Neutrophil (primary cell): ENCODE data around the gene CKLF.
"Not testable (repeated sequence)": the region's sequence is repeated elsewhere in the genome, so short reads cannot be mapped to it uniquely, and the experiment has no call there.

ENCODE experiments used
- H3K27ac ChIP-seq: fragments of 200-600 bp; sonication (generic); 2 replicates; pipeline ENCODE4 v1.5.1; 2016; ENCODE audit warnings: mild to moderate bottlenecking, moderate library complexity
- H3K27me3 ChIP-seq: fragments of 200-600 bp; sonication (generic); 2 replicates; pipeline ENCODE4 v1.6.0; 2016; ENCODE audit warnings: mild to moderate bottlenecking
- H3K36me3 ChIP-seq: fragments of 200-600 bp; sonication (generic); 2 replicates; pipeline ENCODE4 v1.5.1; 2017
- H3K4me1 ChIP-seq, 2 experiments: fragments of 200-600 bp in 1 of 2; sonication (generic) in 1 of 2; 1 replicate in 1 of 2; 2 replicates in 1 of 2; pipeline versions ENCODE4 v1.5.1 to v1.6.1; 2013 to 2016; ENCODE audit warnings: low read depth in 1 of 2, low read length in 1 of 2, mild to moderate bottlenecking in 1 of 2, moderate library complexity in 1 of 2; ENCODE audit not compliant: control insufficient read depth in 1 of 2, insufficient read depth in 1 of 2
- H3K4me3 ChIP-seq, 2 experiments: fragments of 200-600 bp in 1 of 2; sonication (generic) in 1 of 2; 1 replicate in 1 of 2; 2 replicates in 1 of 2; pipeline ENCODE4 v1.5.1; 2013 to 2016; ENCODE audit warnings: low read depth in 1 of 2, low read length in 1 of 2, mild to moderate bottlenecking in 1 of 2, moderate library complexity in 1 of 2
- H3K9me3 ChIP-seq: fragments of 200-600 bp; sonication (generic); 2 replicates; pipeline ENCODE4 v1.5.1; 2016
- TF ChIP-seq, protein P1 (sequence below): fragments of 200-600 bp; sonication (generic); IDR thresholded peaks from 2 replicates; pipeline ENCODE4 v1.5.1; 2016; ENCODE audit warnings: antibody characterized with exemption

Gene CKLF

DNA sequence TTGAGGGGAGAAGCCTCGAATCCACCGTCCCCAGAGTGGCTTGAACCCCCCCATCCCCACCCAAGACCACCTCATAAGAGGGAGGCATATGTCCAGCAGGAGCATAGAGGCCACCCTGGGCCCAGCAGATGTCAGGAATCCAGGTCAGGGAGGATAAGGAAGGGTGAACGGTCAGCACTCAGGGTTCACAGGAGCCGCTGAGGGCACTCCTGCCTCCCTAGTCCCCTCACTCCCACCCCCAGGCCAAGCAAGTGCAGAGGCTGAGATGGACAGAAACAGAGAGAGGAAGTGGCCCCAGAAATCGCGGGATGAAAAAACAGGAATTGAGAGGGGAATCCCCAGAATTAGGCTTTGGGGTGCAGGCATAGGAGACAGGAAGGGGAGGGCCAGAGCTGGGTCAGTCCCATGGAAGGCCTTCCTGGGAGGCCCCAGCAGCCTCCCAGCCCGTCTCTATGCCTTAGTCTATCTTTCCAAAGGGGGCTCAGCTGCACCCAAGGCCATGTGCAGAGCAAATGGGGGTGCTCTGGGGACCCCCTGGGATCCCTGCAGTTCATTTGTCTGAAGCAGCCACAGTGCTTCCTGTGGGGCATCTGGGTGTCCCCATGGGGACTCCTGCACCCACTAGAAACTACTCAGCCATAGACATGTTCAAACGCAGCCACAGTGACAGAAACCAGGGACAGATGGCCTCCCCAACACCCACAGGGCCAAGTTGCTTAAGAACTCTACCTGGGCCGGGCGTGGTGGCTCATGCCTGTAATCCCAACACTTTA lies 53.8 kb downstream of the CKLF start:
- H3K4me3 ChIP-seq, result peak overlapping the region; percentile 66 to 89
- H3K27ac ChIP-seq, result peak overlapping the region; percentile 65
- peaks cover 34% of the 10 kb centered on the region for H3K36me3 ChIP-seq
- peaks cover 35% of the 10 kb centered on the region for H3K27me3 ChIP-seq
- H3K4me1 ChIP-seq, result peaks cover 26 to 34% of the 10 kb centered on the region in 2 experiments
- TF ChIP-seq, protein P1, sequence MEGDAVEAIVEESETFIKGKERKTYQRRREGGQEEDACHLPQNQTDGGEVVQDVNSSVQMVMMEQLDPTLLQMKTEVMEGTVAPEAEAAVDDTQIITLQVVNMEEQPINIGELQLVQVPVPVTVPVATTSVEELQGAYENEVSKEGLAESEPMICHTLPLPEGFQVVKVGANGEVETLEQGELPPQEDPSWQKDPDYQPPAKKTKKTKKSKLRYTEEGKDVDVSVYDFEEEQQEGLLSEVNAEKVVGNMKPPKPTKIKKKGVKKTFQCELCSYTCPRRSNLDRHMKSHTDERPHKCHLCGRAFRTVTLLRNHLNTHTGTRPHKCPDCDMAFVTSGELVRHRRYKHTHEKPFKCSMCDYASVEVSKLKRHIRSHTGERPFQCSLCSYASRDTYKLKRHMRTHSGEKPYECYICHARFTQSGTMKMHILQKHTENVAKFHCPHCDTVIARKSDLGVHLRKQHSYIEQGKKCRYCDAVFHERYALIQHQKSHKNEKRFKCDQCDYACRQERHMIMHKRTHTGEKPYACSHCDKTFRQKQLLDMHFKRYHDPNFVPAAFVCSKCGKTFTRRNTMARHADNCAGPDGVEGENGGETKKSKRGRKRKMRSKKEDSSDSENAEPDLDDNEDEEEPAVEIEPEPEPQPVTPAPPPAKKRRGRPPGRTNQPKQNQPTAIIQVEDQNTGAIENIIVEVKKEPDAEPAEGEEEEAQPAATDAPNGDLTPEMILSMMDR, result no peak
- no peaks in the 10 kb centered on the region for H3K9me3 ChIP-seq

DNA sequence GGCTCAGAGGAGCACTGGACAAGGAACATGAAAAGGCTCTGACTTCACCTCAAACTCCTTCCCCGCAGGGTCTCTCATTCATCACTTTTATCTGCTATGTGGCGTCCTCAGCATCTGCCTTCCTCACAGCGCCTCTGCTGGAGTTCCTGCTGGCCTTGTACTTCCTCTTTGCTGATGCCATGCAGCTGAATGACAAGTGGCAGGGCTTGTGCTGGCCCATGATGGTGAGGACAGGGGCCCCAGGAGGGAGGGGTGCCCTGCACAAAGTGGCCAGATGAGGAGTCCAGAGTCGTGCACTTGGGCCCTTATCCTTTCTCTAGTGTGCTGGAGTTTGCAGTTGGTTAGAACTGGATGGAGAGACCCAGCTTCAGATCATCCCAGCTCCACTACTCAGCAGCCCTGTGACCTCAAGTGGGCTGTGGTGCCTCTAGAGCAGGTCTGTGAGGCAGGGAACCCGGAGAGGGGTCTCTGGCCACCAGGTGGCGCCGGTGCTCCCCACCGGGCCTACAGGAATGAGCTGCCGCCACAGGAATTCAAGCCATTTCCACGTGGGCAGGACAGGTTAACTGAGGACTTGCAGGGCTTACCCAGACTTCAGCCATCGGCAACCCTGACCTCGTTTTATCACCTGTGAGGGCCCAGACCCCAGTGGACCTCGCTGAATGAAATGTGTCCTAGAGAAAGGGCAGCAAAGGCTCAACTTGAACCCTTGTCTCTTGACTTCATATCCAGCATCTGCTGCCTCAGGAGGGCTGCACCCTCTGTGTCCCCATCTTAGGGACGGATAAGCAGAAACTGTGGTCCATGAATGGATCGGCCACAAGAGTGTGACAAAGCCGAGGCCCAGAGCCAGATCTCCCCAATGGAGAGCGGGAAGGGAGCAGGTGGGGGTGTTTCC lies 56.1 kb downstream of the CKLF start:
- H3K4me1 ChIP-seq, result peaks cover 26 to 33% of the 10 kb centered on the region in 2 experiments
- peaks cover 57% of the 10 kb centered on the region for H3K36me3 ChIP-seq
- H3K27ac ChIP-seq, result peak overlapping the region; percentile 65
- H3K4me3 ChIP-seq, result no peak overlapping the region
- H3K27me3 ChIP-seq, result peaks cover 19% of the 10 kb centered on the region
- TF ChIP-seq, protein P1, result peak; percentile 73
- no peaks in the 10 kb centered on the region for H3K9me3 ChIP-seq

DNA sequence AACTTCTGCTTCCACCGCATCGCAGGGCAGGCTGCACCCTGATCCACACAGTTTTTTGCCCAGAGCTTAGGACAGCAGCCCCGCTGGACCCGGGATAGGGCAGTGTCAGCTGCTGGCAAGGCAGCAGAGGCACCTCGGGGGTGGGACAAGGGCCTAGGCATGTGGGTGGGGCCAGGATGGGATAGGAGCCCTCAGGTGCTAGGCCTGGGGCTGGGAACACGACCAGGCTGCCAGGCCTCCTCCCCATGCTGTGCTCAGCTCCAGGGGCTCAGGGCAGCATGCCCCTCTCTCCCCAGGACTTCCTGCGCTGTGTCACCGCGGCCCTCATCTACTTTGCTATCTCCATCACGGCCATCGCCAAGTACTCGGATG lies 56.7 kb downstream of the CKLF start:
- Histone ChIP-seq H3K36me3 (peaks cover 64% of the 10 kb centered on the region), H3K27me3 (peaks cover 13% of the 10 kb centered on the region), H3K27ac (no peak overlapping the region), H3K4me3 (no peak overlapping the region), H3K9me3 (no peaks in the 10 kb centered on the region), H3K4me1 (peaks cover 21 to 27% of the 10 kb centered on the region in 2 experiments)
- TF ChIP-seq, protein P1, result no peak

DNA sequence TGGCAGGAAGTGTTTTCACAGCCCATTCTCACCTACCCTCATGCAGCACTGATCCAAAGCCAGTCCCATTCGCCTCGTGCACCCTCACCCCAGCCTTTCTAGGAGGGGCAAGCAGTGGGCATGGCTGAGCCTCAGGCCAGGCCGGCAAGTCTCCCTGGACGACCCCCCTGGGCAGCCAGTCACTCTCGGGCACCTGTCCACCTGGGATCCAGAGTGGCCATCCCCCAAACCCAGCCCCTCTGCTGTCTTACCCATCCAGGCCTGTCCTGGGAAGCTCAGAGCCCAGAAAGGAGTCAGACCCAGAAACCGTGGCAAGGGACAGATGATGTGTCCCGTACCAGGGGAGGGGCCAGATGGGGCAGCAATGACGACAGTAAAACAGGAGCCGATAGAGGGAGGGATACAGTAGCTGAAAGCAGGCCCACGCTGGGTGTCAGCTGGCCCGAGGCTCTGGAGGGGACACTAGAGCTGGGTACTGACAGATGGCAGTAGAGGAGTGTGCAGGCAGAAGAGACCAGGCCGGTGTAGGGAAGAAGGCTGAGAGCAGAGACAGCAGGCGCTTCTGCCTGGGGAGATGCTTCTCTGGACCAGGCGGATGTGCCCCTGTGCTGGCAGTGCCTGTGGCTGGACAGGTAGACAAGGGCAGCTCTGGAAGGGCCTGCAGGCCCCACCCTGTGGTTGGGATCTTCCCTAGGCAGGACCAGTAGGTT lies 57.9 kb downstream of the CKLF start:
- H3K27me3 ChIP-seq, result peaks cover 9% of the 10 kb centered on the region
- H3K27ac ChIP-seq, result no peak overlapping the region
- TF ChIP-seq, protein P1, result no peak
- peaks cover 75% of the 10 kb centered on the region for H3K36me3 ChIP-seq
- no peaks in the 10 kb centered on the region for H3K9me3 ChIP-seq
- peaks cover 18 to 25% of the 10 kb centered on the region in 2 experiments for H3K4me1 ChIP-seq
- H3K4me3 ChIP-seq, result no peak overlapping the region

DNA sequence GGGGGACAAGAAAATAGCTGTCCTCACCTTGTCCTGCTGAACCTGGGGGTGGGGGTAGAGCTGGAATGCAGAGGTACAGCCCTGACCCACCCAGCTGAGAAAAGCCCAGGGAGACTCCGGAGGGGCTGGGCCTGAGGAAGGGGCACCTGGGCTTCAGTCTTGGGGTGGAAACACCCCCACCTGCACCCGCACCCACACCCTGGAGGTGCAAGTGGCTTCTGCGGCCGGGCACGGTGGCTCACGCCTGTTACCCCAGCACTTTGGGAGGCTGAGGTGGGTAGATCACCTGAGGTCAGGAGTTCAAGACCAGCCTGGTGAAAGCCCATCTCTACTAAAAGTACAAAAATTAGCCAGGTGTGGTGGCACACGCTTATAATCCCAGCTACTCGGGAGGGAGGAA lies 59.5 kb downstream of the CKLF start:
- Histone ChIP-seq H3K36me3 (peaks cover 87% of the 10 kb centered on the region), H3K4me1 (peaks cover 8 to 12% of the 10 kb centered on the region in 2 experiments)

More for the DNA sequence above, 59.5 kb downstream of the CKLF start:
- not testable (repeated sequence) for H3K27me3 ChIP-seq, H3K9me3 ChIP-seq, H3K27ac ChIP-seq, H3K4me3 ChIP-seq
